HG02571 (cell line): Measurements from ENCODE around the gene MRPL12.
"Not testable (repeated sequence)": the region's sequence is repeated elsewhere in the genome, so short reads cannot be mapped to it uniquely, and the experiment has no call there.

ENCODE experiments used
- ATAC-seq: cut with Tn5 transposase; IDR thresholded peaks from one replicate; pipeline ENCODE4 v1.9.1; 2021; ENCODE audit warnings: mild to moderate bottlenecking, moderate library complexity; ENCODE audit not compliant: unreplicated experiment

MRPL12 gene

GRCh38 chr17:81737947-81738800, 35.0 kb downstream of the MRPL12 start:
- no peak for ATAC-seq

- ATAC-seq, result no peak
Observed at GRCh38 chr17:81738801-81739393, 35.7 kb downstream of the MRPL12 start.

GRCh38 chr17:81739593-81739992, 36.4 kb downstream of the MRPL12 start:
- ATAC-seq, result not testable (repeated sequence)

GRCh38 chr17:81740395-81740961, 37.3 kb downstream of the MRPL12 start:
- ATAC-seq, result no peak

GRCh38 chr17:81741049-81741593, 38.0 kb downstream of the MRPL12 start:
- ATAC-seq, result no peak

- no peak for ATAC-seq
Observed at GRCh38 chr17:81741594-81742452, 38.7 kb downstream of the MRPL12 start.
